ENCODE data around the gene ALDH3A2. TPM values are rescaled to one million over a fixed set of nuclear protein-coding genes. Genes with fewer than 3 reads are reported as not detected.

The ALDH3A2 gene
- total and polyA plus RNA-seq, 4 donors: 62.6 to 116 (median 89.6) TPM

DNA sequence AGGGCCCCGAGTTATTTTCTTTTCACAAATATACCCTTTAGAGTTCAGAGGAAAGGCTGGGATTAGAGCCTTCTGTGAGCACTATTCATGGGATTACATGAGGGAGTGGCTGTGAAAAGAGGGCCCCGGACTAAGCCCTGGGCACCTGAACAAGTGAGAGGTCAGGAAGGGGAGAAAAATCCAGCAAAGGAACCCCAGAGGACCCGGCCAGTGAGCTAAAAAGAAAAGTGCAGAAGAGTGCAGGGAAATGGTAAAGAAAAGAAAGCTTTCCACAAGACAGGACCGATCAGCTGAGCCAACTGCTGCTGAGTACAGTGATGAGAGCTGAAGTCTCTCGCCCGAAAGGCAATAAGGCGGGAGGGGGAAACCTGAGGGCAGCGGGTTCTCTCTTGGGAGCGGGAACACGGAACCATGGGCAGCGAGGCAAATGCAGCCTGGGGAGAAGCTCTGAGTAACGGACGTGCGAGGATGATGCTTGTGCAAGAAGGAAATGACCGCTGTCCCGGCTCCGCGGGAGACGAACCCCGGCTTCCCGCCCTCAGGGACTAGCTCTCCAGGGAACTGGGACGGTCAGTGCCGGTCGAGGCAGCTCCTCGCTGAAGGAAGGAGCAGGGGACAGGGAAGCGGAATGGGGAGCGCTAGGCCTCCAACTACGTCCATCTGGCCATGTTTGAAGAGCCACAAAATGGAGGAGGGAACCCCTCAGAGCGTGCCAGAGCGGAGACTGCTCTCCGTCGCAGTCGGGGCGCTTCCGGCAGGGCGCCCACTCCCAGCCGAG, 665 bp upstream of the ALDH3A2 start:
- Histone ChIP-seq H3K27me3 (ENCODE audit: control insufficient read depth, insufficient read depth, low read length) (no peaks in the 10 kb centered on the region), H3K9me3 (ENCODE audit: control insufficient read depth, insufficient read depth, low read length) (no peaks in the 10 kb centered on the region), H3K4me3 (ENCODE audit: low read depth, low read length) (peak overlapping the region; percentile 93), H3K36me3 (ENCODE audit: control insufficient read depth, insufficient read depth, low read length) (peaks cover under 1% of the 10 kb centered on the region), H3K4me1 (ENCODE audit: control insufficient read depth, insufficient read depth, low read length) (peaks cover 24% of the 10 kb centered on the region), H3K27ac (ENCODE audit: low read depth, low read length) (peak overlapping the region; percentile 94)
- under 1% methylated on average over 36 of the region's 37 CpGs for WGBS (ENCODE audit: insufficient coverage)
- DNase-seq (ENCODE audit: low read depth in 4 of 6, low spot score in 6 of 6): peak in 4 of 6 donors; percentile 36 to 85 (median 55)

DNA sequence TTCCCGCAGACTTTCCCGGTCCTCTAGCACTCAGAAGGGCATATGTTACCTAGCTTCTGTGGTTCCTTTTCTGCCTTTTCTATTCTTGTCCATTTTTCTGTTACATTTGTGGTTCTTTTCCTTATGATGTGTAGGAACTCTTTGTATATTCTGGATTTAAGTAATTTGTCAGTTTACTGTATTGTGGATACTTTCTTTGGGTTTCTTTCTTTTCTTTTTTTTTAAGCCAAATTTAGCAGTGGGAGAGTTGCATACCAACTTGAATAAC, 657 bp downstream of the ALDH3A2 start:
- Histone ChIP-seq H3K27me3 (ENCODE audit: control insufficient read depth, insufficient read depth, low read length) (no peaks in the 10 kb centered on the region), H3K9me3 (ENCODE audit: control insufficient read depth, insufficient read depth, low read length) (no peaks in the 10 kb centered on the region), H3K4me1 (ENCODE audit: control insufficient read depth, insufficient read depth, low read length) (peaks cover 24% of the 10 kb centered on the region), H3K36me3 (ENCODE audit: control insufficient read depth, insufficient read depth, low read length) (peaks cover 7% of the 10 kb centered on the region), H3K4me3 (ENCODE audit: low read depth, low read length) (peak overlapping the region; percentile 93), H3K27ac (ENCODE audit: low read depth, low read length) (peak overlapping the region; percentile 94)
- 3% methylated on average over 2 of the region's 2 CpGs for WGBS (ENCODE audit: insufficient coverage)
- no peak for DNase-seq (ENCODE audit: low read depth in 4 of 6, low spot score in 6 of 6)

DNA sequence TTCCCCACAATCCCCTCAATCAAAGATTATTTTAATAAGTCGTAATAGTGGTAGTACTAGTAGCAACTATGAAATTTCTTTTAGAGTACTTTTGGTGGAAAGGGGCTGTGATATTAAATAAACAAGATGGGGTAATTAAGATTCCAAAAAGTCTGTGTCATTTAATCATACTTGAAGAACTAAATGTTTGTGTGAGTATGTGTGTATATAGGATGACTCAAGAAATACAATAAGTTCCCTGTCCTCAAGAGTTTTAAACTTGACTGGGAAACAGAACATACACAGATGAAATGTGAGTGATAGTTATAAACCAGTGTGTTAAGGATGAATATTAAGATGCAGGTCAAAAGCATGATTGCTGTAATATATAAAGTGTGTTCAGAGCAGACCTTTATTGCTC, 2.3 kb downstream of the ALDH3A2 start:
- DNase-seq (ENCODE audit: low read depth in 4 of 6, low spot score in 6 of 6): no peak
- H3K27me3 ChIP-seq (ENCODE audit: control insufficient read depth, insufficient read depth, low read length): no peaks in the 10 kb centered on the region
- WGBS (ENCODE audit: insufficient coverage): no CpG with 5 or more reads among the region's 1 CpG
- no peak overlapping the region for H3K27ac ChIP-seq (ENCODE audit: low read depth, low read length)
- H3K4me3 ChIP-seq (ENCODE audit: low read depth, low read length): peak overlapping the region; percentile 1
- H3K36me3 ChIP-seq (ENCODE audit: control insufficient read depth, insufficient read depth, low read length): peaks cover 12% of the 10 kb centered on the region
- H3K9me3 ChIP-seq (ENCODE audit: control insufficient read depth, insufficient read depth, low read length): no peaks in the 10 kb centered on the region
- peaks cover 24% of the 10 kb centered on the region for H3K4me1 ChIP-seq (ENCODE audit: control insufficient read depth, insufficient read depth, low read length)

DNA sequence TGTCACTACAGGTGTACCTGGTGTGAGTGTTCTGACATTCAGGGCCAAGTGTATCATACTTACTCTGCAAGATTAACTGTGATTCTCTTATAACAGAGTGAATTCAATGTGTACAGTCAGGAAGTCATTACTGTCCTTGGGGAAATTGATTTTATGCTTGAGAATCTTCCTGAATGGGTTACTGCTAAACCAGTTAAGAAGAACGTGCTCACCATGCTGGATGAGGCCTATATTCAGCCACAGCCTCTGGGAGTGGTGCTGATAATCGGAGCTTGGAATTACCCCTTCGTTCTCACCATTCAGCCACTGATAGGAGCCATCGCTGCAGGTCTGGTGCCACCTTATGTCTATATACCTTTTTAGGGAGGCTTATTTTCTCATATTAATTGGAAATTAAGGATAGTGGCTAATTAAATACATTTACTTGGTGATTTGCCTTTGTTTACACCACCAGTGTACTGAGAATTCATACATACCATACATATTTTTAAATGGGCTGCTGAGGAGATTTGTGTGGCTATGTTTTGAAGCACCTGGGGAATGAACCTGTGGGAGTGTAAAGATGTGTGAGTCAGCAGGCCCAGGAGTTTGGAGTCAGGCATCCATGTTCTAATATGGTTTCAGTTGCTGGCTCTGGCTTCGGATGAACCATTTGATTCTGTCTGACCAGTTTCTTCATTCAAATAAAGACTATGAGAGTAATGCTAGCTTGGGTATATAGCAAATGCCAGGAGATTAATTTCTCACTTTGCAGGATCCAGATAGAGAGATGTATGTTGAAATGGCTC, 3.1 kb downstream of the ALDH3A2 start:
- Histone ChIP-seq H3K27ac (ENCODE audit: low read depth, low read length) (no peak overlapping the region), H3K4me1 (ENCODE audit: control insufficient read depth, insufficient read depth, low read length) (peaks cover 21% of the 10 kb centered on the region), H3K9me3 (ENCODE audit: control insufficient read depth, insufficient read depth, low read length) (no peaks in the 10 kb centered on the region), H3K27me3 (ENCODE audit: control insufficient read depth, insufficient read depth, low read length) (no peaks in the 10 kb centered on the region), H3K4me3 (ENCODE audit: low read depth, low read length) (peak overlapping the region; percentile 1), H3K36me3 (ENCODE audit: control insufficient read depth, insufficient read depth, low read length) (peaks cover 12% of the 10 kb centered on the region)
- 13% methylated on average over 1 of the region's 5 CpGs for WGBS (ENCODE audit: insufficient coverage)
- peak in 1 of 6 donors; percentile 80 for DNase-seq (ENCODE audit: low read depth in 4 of 6, low spot score in 6 of 6)

DNA sequence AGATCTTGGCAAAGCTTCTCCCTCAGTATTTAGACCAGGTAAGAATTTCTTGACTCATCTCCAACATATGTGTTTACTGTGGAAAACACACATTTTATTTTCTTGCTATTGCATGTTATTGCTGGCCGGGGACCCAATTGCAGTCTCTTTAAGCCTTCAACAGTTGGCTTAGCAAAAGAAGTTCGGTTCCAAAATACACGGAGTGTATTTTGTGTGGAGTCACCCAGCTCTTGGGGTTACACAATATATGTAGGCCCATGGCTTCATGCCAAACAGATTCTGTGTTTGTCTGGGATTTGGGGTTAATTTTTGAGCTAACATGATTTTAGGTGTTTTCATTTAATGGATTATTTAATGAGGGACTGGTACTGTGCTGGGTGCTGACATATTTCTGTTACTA, 4.0 kb downstream of the ALDH3A2 start:
- WGBS (ENCODE audit: insufficient coverage): 58% methylated on average over 2 of the region's 3 CpGs
- no peaks in the 10 kb centered on the region for H3K27me3 ChIP-seq (ENCODE audit: control insufficient read depth, insufficient read depth, low read length)
- peaks cover 18% of the 10 kb centered on the region for H3K36me3 ChIP-seq (ENCODE audit: control insufficient read depth, insufficient read depth, low read length)
- DNase-seq (ENCODE audit: low read depth in 4 of 6, low spot score in 6 of 6): peak in 2 of 6 donors; percentile 21 to 41
- no peak overlapping the region for H3K27ac ChIP-seq (ENCODE audit: low read depth, low read length)
- no peak overlapping the region for H3K4me3 ChIP-seq (ENCODE audit: low read depth, low read length)
- H3K4me1 ChIP-seq (ENCODE audit: control insufficient read depth, insufficient read depth, low read length): peaks cover 20% of the 10 kb centered on the region
- no peaks in the 10 kb centered on the region for H3K9me3 ChIP-seq (ENCODE audit: control insufficient read depth, insufficient read depth, low read length)

DNA sequence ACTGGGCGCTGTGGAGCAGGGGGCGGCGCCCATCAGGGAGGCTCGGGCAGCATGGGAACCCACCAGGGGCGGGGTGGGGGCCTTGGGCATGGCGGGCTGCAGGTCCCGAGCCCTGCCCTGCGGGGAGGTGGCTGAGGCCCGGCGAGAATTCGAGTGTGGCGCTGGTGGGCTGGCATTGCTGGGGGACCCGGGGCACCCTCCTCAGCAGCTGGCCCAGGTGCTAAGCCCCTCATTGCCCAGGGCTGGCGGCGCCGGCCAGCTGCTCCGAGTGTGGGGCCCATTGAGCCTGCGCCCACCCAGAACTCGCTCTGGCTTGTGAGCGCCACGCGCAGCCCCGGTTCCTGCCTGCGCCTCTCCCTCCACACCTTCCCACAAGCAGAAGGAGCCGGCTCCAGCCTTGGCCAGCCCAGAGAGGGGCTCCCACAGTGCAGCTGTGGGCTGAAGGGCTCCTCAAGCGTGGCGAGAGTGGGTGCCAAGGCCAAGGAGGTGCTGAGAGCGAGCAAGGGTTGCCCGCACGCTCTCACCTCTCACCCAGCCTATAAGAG, 5.9 kb downstream of the ALDH3A2 start:
- Histone ChIP-seq H3K4me1 (ENCODE audit: control insufficient read depth, insufficient read depth, low read length) (peaks cover 13% of the 10 kb centered on the region), H3K36me3 (ENCODE audit: control insufficient read depth, insufficient read depth, low read length) (peaks cover 18% of the 10 kb centered on the region), H3K4me3 (ENCODE audit: low read depth, low read length) (no peak overlapping the region), H3K27ac (ENCODE audit: low read depth, low read length) (no peak overlapping the region), H3K27me3 (ENCODE audit: control insufficient read depth, insufficient read depth, low read length) (no peaks in the 10 kb centered on the region), H3K9me3 (ENCODE audit: control insufficient read depth, insufficient read depth, low read length) (no peaks in the 10 kb centered on the region)
- DNase-seq (ENCODE audit: low read depth in 4 of 6, low spot score in 6 of 6): no peak
- 97% methylated on average over 25 of the region's 30 CpGs for WGBS (ENCODE audit: insufficient coverage)

DNA sequence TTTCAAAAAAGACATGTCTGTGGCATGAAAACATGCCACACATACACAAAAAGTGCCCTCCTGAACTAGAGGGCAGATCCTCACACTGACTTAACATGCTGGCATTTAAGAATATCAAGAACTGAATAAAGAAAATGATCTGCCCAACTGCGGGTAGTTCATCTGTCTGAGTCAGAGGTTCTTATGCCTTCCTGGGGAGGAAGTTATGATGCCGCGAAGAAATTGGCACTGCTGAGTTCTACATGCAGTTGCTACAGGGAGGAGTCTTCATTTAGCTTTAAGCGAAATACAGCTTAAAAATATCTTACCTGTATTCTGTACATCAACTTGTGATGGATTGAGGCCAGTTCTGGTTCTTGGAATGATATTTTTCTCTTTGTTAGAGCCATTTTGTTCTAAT, 6.3 kb downstream of the ALDH3A2 start:
- Histone ChIP-seq H3K27ac (ENCODE audit: low read depth, low read length) (no peak overlapping the region), H3K4me3 (ENCODE audit: low read depth, low read length) (no peak overlapping the region), H3K9me3 (ENCODE audit: control insufficient read depth, insufficient read depth, low read length) (no peaks in the 10 kb centered on the region), H3K4me1 (ENCODE audit: control insufficient read depth, insufficient read depth, low read length) (peaks cover 11% of the 10 kb centered on the region), H3K27me3 (ENCODE audit: control insufficient read depth, insufficient read depth, low read length) (no peaks in the 10 kb centered on the region), H3K36me3 (ENCODE audit: control insufficient read depth, insufficient read depth, low read length) (peaks cover 18% of the 10 kb centered on the region)
- no CpG with 5 or more reads among the region's 4 CpGs for WGBS (ENCODE audit: insufficient coverage)
- DNase-seq (ENCODE audit: low read depth in 4 of 6, low spot score in 6 of 6): no peak

DNA sequence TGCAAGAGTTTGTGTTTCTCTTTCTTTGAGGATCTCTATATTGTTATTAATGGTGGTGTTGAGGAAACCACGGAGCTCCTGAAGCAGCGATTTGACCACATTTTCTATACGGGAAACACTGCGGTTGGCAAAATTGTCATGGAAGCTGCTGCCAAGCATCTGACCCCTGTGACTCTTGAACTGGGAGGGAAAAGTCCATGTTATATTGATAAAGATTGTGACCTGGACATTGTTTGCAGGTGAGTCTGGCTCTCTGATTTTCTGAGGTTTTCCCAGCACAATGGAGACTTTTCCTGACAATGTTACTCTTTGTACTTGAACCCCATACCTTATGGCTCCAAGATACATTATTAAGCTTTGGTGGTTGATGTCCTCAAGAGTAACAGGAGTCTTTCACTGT, 7.8 kb downstream of the ALDH3A2 start:
- no peak overlapping the region for H3K27ac ChIP-seq (ENCODE audit: low read depth, low read length)
- H3K9me3 ChIP-seq (ENCODE audit: control insufficient read depth, insufficient read depth, low read length): no peaks in the 10 kb centered on the region
- H3K4me3 ChIP-seq (ENCODE audit: low read depth, low read length): no peak overlapping the region
- H3K36me3 ChIP-seq (ENCODE audit: control insufficient read depth, insufficient read depth, low read length): peaks cover 18% of the 10 kb centered on the region
- peaks cover 3% of the 10 kb centered on the region for H3K4me1 ChIP-seq (ENCODE audit: control insufficient read depth, insufficient read depth, low read length)
- H3K27me3 ChIP-seq (ENCODE audit: control insufficient read depth, insufficient read depth, low read length): no peaks in the 10 kb centered on the region
- no peak for DNase-seq (ENCODE audit: low read depth in 4 of 6, low spot score in 6 of 6)
- WGBS (ENCODE audit: insufficient coverage): 94% methylated on average over 2 of the region's 4 CpGs

DNA sequence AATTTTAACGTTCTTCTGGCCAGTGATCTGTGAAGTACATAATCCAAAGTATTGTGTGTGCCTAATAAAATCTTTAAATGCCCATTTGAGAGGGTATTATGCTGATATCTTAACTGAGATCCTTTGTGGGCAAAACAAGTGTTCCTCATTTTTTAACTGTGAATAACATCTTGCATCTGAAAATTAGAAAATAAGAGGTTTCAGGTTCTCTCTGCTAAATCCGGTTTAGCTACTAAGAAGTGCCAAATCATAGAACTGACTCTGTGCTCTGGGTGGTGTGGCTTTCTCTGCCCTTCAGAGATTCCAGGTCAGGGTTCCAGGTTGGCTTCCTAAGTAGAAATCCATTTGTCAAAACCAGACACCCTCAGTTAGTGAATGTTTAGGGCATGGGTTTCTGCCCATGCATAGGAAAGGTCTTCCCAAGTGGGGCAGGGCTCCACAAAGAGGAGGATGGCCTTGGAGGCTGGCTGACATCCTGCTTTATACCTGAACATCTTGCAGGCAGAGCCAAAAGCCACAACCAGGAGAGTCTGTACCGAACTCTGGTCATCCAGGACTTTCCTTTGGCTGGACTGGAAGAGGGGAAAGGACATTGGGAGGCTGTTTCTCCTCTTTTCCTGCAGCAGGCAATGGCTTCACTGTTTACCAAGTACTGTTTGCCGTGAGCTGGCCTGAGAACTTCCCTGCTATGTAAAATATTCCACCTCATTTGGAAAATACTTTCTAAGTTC, 8.5 kb downstream of the ALDH3A2 start:
- H3K36me3 ChIP-seq (ENCODE audit: control insufficient read depth, insufficient read depth, low read length): peaks cover 18% of the 10 kb centered on the region
- no peak overlapping the region for H3K4me3 ChIP-seq (ENCODE audit: low read depth, low read length)
- no peaks in the 10 kb centered on the region for H3K9me3 ChIP-seq (ENCODE audit: control insufficient read depth, insufficient read depth, low read length)
- no peaks in the 10 kb centered on the region for H3K27me3 ChIP-seq (ENCODE audit: control insufficient read depth, insufficient read depth, low read length)
- DNase-seq (ENCODE audit: low read depth in 4 of 6, low spot score in 6 of 6): no peak
- no peak overlapping the region for H3K27ac ChIP-seq (ENCODE audit: low read depth, low read length)
- H3K4me1 ChIP-seq (ENCODE audit: control insufficient read depth, insufficient read depth, low read length): no peaks in the 10 kb centered on the region
- 86% methylated on average over 1 of the region's 4 CpGs for WGBS (ENCODE audit: insufficient coverage)
